HG02852 (cell line): ENCODE results near the gene MAPK1.
"Not testable (repeated sequence)": the region's sequence is repeated elsewhere in the genome, so short reads cannot be mapped to it uniquely, and the experiment has no call there.

Experiments
- ATAC-seq: cut with Tn5 transposase; IDR thresholded peaks from one replicate; pipeline ENCODE4 v1.9.1; 2021; ENCODE audit warnings: mild to moderate bottlenecking, moderate library complexity; ENCODE audit not compliant: unreplicated experiment

The MAPK1 gene

DNA sequence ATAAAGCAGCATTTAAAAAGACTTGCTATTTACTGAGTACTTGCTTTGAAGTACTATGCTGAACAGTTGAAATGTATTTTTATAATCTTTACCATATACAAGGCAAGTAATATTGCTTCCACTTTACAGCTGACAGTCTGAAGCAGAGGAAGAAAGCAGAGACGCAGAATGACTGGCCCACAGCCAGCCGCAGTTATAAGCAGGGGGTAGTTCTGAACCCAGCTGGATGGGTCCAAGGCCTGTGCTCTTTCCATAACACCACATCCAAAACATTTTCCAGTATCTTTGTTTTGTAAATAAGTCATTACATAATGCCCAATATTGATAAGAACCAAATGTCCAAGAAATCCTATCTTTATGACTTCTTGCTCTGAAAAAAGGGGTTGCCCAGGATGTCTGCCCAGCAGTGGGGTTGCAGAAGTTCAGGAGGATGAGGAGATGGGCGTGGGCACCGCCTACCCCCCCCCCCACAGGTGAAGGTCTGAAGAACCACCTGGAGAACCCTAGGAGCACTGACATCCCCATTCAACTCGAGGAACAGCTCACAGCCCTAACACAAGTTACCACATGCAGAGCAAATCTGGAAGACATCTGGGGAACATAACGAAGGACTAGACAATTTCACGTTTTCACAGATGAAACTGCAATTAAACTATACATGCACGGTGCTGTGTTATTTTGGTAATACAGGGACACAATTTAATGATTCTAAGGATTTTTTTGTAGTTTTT lies 107.6 kb downstream of the MAPK1 start:
- no peak for ATAC-seq

DNA sequence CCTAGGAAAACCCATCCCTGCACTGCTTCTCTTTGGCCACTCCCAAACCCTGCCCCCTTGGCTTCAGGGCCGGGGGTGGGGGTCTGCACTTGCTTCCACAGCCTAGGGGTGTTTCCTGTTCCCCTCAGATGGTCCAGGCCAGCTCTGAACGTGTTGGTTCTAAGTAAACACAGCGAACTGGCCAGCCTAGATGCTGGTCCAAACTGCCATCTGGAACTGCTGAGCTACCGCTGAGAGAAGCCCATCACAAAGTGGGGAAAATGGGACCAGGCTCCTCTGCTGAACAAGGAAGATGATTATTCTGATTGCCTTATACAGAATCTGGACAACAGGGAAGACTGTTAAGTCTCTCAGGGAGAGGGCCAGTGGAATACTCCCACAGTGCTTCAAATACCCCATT lies 108.4 kb downstream of the MAPK1 start:
- ATAC-seq: no peak

DNA sequence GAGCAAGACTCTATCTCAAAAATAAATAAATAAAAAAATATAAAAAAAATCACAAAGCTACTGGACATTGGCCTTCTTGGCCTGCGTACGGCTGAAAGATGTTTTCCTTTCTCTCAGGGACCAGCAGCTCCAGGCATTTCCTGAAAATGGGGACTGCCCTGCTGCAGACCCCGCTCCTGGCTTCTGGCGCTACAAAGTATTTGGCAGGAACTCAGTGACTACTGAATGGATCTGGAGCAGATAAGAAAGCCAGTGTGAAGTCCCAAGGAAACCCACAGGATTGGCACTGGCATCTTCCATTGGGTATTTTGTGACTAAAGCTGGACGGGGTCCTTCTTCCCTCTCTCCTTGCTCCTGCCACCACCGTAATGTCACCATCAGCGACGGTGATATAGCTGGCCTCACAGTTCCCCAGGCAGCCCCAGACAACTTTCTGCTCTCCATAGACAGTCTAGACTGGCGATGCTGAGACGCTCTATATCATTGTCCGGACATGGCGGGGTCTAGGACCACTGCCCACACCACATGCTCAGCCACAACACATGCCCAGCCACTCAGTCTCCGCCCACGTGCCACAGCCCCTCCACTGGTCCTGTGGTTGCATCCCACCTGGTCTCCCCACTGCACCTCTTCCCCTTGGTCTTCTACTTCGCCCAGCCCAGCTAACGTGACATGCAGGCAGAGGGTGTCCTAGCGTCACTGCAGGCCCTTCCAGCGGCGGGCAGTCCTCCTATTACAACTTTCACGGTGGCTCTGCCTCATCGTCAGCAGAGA lies 109.2 kb downstream of the MAPK1 start:
- no peak for ATAC-seq

DNA sequence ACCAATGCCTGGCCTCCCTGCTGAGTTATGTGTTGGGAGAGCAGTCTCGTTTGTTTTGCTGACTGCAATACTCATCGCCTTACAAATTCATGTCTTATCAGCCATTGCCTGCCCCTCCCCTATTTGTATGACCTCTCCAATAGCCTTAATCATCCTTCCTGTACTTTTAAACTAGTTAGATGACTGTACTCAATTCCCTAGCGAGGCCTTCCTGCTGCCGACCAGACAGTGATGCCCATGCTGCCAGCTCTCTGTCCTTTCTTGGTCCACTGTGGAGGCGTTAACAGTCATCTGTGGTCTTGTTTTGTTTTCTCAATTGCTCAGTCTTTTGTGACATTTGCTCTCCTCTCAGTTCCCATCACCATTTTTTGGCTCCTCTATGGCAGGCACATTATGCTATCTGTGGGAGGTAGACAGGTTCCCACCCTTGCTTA lies 111.6 kb downstream of the MAPK1 start:
- ATAC-seq: no peak

DNA sequence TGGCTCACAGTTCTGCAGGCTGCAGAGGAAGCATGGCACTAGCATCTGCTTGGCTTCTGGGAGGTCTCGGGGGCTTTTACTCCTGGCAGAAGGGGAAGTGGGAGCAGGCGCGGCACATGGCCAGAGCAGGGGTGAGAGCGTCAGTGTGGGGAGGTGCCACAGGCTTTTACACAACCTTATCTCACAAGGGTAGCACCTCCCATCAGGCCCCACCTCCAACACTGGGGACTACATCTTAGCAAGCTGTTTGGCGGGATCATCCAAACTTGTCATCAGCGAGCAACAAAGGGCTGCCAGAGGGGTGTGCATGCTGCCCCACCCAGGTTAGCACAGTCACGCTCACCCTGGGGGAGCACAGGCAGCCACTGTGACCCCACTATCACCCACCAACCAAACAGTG lies 112.9 kb downstream of the MAPK1 start:
- no peak for ATAC-seq

DNA sequence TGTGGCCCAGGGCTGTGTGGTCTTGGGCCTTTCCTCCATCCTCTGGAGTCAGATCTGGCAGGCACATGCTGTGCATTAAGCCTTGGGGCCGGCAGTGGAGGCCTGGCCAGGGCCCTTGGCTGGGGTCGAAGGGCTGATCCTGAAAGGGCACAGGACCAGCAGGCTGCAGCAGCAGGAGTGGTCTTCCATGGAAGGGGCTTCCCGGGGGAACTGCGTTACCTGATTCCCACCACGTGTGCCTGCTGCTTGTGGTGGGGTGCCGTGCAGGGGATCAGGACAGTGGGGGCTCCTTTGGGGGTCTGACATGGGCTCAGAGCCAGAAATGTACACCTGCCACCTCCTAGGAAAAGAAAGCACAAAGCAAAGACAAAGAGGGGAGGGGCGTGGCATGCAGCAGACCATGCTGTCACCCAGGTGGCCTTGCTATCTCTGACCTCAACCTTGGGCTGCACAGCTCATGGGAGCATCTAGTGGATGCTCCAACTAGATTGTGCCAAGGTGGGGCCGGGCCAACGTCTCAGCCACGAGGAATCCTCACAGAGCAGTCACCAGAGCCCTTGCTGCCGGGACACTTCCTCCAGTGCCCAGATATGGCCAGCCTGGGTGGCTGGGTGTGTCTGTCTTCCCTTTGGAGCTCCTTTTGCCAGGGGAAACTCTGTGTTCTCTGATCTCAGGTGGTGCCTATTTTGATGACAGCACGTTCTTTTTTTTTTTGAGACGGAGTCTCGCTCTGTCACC lies 113.9 kb downstream of the MAPK1 start:
- no peak for ATAC-seq

DNA sequence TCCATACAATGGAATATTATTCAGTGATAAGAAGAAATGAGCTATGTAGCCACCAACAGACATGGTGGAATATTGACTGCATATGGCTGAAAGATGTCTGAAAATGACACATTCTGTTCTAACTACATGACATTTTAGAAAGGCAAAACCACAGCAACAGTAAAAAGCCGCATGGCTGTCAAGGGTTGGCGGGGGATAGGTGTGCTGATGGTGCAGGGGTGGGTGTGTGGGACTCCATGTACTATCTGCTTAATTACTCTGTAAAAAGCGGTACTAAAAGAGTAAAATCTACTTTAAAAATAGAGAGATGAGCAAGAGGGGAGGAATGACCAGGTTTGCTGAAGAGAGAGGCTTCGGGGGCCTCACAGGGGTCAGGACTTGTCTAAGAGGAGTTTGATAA lies 115.2 kb downstream of the MAPK1 start:
- no peak for ATAC-seq

DNA sequence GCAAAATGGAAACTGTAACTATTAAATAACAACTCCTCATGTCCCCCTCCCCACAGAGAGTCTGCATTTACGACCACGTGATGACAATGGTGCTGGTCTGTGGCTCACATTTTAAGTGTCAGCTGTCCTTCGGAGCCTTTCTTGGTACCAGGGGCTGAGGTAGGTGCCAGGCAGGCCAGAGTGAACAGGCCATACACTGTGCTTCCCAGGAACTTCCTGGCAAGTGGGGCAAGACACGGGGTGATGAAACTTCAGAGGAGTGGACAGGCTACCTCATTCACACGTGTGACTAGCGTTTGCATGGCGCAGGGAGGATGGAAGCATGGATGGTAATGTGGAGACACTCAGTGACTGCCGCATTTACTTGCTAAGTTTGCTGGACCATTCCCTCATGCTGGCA lies 121.5 kb downstream of the MAPK1 start:
- no peak for ATAC-seq

DNA sequence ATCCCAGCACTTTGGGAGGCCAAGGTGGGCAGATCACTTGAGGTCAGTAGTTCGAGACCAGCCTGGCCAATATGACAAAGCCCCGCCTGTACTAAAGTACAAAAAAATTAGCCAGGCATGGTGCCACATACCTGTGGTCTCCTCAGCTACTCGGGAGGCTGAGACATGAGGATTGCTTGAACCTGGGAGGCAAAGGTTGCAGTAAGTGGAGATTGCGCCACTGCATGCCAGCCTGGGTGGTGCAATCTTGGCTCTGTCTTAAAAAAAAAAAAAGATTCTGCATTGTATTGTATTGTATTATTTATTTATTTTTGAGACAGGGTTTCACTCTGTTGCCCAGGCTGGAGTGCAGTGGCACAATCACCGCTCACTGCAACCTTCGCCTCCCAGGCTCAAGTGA lies 122.5 kb downstream of the MAPK1 start:
- not testable (repeated sequence) for ATAC-seq

DNA sequence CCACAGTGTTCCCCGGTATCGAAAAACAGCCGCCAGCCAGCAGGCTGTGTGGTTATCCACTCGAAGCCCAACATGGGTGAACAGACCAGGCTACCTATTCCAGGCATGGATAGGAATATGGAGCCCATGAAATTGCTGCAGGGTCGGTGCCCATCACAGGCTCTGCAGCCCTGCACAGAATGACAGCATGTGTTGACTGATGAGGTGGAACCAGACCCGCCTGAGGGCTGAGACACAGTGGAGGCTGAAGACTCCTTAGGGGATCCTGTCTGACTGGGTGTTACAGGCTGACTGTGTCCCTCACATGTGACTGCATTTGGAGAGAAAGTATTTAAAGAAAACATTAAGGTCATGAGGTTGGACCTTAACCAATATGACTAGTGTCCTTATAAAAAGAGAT lies 125.7 kb downstream of the MAPK1 start:
- ATAC-seq: no peak

DNA sequence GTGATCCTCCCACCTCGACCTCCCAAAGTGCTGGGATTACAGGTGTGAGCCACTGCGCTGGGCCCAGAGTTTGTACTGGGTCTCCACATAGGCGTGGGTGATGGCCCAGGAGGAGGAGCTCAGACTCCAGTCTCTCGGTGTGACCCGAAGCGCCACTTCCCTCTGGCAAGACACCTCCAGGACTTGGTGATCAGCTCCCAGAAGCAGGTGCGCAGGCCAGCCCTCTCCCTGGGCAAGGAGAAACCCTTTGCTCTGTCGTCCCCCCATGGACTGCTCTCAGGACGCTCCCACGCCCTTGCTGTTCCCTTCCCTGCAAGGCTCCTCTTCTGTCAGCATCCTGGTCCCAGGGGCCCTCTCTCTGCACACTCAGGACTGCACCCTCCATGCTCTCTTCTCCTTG lies 126.4 kb downstream of the MAPK1 start:
- no peak for ATAC-seq

DNA sequence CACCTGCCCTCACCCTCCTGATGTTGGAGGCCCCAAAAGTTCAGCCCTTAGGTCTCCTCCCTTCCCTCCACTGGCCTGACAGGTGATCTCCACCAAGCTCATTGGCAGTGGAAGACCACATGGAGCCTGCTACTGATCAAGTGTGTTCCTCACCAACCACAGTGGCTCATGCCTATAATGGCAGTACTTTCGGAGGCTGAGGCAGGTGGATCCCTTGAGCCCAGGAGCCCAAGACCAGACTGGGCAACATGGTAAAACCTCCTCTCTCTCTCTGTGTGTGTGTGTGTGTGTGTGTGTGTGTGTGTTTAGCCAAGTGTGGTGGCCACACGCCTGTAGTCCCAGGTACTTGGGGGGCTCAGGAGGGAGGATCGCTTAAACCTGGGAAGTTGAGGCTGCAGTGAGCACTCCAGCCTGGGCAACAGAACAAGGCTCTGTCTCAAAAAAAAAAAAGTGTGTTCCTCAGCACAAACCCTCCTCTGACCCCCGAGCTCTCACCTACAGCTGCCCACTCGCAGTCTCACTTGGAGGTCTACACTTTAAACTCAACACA lies 127.5 kb downstream of the MAPK1 start:
- ATAC-seq: no peak

DNA sequence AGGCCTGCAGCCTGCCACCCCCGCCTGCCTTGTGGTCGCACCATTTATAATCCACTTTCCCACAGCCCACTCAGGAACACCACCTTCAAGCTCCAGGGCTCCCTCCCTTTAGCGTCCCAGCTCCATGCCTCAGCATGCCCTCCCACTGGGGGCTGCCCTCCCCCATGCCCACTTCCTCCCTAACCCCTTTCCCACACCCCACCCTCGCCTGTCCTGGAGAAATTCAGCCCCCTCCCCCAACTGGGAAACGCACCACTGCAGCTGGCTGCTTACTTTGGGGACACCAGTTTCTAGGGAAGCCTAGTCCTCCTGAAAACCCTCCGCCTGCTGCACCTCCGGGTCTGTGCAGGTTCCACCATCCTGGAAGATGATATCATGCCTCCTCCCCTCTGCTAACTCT lies 128.5 kb downstream of the MAPK1 start:
- ATAC-seq: no peak

DNA sequence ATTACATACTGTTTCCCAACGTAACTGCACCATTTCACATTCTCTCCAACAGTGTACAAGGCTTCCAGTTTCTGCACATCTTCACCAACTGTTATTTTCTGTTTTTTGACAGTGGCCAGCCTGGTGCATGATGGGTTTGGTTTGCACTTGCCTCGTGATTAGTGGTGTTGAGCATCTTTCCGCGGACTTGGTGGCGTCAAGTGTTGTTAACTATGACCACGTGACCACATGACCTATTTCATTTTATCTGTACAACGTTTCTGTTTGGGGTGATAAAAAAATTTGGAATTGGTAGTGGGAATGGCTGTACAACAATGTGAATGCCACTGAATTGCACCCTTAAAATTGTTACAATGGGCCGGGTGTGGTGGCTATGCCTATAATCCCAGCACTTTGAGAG lies 129.4 kb downstream of the MAPK1 start:
- no peak for ATAC-seq

DNA sequence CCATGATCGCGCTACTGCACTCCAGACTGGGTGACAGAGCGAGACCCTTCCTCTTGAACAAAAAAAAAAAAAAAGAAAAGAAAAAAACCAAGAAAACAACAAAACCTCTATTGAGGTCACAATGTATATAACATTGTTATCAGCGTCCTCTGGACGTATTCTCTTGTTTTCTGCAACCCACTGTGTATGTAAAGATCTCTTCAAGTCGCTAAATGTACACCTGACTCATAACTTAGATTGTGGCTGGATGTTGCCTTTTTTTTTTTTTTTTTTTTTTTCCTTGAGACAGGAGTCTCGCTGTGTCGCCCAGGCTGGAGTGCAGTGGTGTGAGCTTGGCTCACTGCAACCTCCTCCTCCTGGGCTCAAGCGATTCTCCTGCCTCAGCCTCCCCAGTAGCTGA lies 130.5 kb downstream of the MAPK1 start:
- no peak for ATAC-seq

DNA sequence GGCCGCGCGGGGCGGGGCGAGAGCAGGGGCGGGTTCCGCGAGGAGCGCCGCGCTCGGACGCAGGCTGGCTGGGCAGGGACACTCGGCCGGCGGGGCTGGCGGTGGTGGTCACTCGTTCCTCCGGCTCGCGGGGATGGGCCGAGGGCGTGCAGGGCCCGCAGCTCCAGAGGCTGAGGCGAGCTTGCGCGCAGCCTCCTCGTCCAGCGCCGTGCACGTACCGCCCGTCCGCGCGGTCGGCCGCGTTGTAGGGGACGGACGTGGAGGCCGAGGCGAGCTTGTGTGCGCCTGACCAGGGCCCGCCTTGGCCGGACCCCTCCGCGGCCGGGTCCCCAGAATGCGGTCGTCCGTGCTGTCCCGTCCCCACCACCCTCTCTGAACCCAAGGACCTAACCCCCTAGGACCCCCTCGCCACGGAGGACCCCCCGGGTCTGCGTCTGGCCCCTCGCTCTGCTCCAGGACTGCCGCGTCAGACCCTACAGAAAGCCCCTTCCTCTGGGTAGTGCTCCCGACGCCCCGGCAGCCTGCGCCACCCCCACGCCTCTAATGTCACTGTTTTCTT lies 131.3 kb downstream of the MAPK1 start:
- peak; percentile 4 for ATAC-seq

DNA sequence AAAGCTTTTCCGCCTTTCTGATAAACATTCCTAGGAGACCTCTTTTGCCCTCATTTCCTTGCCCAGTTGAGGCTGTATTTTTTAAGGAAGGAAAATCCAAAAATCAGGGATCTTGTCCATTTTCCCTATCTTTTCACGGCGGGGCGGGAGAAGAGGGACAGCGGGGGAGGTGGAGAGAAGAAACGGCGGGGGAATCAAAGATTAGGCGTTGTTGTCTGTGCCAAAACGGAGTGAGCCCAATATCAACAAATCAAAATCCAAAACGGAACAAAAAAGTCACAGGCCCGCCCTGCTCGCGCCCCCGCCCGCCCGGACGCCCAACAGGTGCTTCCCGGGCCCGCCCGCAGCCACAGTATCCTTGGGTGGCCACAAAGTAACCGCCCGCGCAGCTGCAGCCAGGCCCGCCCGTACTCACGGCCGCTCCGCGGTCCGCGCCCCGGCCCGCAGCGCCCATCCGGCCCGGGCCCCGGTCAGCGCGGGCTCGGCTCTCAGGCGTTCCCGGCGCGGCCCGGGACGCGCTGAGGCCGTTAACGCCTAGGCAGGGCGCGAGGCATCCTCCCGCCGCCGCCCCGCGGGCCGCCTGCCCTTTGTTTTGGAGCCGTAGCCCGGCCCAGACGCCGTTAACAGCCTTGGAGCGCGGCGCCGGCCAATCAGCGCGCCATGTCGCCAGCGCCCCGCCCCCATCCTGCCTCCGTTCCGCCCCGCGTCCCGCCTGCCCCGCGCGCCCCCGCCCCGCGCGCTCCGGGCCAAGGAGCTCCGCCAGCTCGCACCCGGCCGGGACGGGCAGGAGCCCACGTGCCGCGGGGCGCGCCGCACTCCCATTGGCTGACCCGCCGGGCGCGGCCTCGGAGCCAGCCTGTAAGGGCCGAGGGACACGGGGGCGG lies 132.0 kb downstream of the MAPK1 start, which contains the start of gene YPEL1:
Gene YPEL1, minus strand, starts transcription at position 595 of the 884 bp plus-strand sequence. CDS start 25,050 bp downstream, outside the sequence.
- ATAC-seq: peak; percentile 84

DNA sequence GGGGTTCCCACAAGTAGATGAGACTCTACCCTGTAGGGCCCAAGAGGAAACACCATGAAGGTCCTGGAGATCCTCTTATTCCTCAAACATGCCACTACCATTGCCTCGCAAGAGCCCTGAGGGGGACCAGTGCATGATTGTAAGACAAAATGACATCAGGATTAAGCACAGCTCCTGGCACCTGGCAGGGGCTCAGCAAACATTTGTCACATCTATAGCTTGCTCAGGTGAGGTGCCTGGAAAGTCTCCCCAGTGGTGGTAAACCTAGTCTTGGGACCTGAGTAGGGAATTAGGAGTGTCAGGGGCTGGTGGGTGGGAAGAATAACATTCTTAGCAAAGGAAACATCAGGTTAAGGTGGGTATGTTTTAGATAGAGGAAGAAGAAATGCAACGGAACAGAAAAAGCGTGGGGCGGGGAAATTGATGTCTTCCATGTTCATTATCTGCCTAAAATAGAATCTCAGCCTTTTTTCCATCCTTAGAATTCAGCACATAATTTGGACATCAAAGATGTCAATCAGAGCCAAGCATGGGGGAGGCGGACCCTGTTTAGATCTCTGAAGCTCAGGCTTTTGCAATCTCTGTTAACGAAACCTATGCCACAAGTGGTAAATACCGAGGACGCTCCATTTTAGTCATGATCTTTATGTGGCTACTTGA lies 132.8 kb downstream of the MAPK1 start:
- no peak for ATAC-seq

DNA sequence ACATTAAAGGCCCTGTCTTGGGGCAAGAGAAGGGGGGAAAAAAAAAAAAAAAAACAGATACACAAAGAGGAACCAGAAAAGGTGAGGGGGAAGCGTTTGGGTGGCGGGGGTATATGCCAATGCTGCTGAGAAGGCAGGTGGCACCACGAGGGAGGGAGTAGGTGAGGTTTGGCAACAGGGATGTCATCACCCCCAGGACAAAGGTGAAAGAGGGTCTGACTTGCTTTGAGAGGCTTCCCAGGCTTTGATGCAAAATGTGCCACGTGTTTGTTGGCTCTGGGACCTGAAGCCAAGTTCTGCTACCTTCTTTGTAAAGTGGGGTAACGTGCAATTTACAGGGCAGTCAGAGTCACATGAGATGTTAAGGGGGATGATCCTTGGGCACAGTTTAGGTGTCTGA lies 135.9 kb downstream of the MAPK1 start:
- ATAC-seq: no peak
